K562 (cell line): ENCODE data around the gene GLYAT. TPM values are rescaled to one million over a fixed set of nuclear protein-coding genes. Genes with fewer than 3 reads are reported as not detected.

ENCODE experiments used
- ARID2 ChIP-seq: fragments of 450-650 bp; IDR thresholded peaks from 2 replicates; pipeline ENCODE4 v1.6.1; 2017; ENCODE audit warnings: antibody characterized with exemption, mild to moderate bottlenecking
- ATF4 ChIP-seq: fragments of 450-650 bp; formaldehyde crosslinking; IDR thresholded peaks from 2 replicates; pipeline ENCODE4 v1.4.0; 2022; ENCODE audit warnings: mild to moderate bottlenecking, moderate library complexity
- E2F5 ChIP-seq: sonication (generic); formaldehyde crosslinking; IDR thresholded peaks from 2 replicates; pipeline ENCODE4 v1.8.0; 2022; ENCODE audit warnings: mild to moderate bottlenecking, missing genetic modification reagents
- E2F6 ChIP-seq, 2 experiments: IDR thresholded peaks; 2 replicates each; pipeline ENCODE4 v1.6.1; 2011; ENCODE audit warnings: borderline replicate concordance in 1 of 2, control low read depth in 1 of 2, low read depth in 1 of 2, low read length in 1 of 2, mild to moderate bottlenecking in 1 of 2, mixed read lengths in 1 of 2, moderate library complexity in 1 of 2; ENCODE audit not compliant: insufficient read depth in 1 of 2, insufficient read length in 1 of 2, poor library complexity in 1 of 2, severe bottlenecking in 1 of 2; ENCODE audit errors: extremely low read depth in 1 of 2
- ERF ChIP-seq: fragments of 450-650 bp; formaldehyde crosslinking; IDR thresholded peaks from 2 replicates; pipeline ENCODE4 v1.4.0; 2020; ENCODE audit warnings: mild to moderate bottlenecking, mixed read lengths
- GATA2 ChIP-seq: sonication (generic); formaldehyde crosslinking; IDR thresholded peaks from 2 replicates; pipeline ENCODE4 v1.4.0; 2020; ENCODE audit warnings: mild to moderate bottlenecking, missing genetic modification reagents
- HDAC1 ChIP-seq, 2 experiments: fragments of 450-650 bp; IDR thresholded peaks; 2 replicates each; pipeline ENCODE4 v1.6.1; 2016 to 2017; ENCODE audit warnings: inconsistent platforms in 1 of 2, mild to moderate bottlenecking in 1 of 2, moderate library complexity in 1 of 2
- HMG20A ChIP-seq: fragments of 450-650 bp; formaldehyde crosslinking; conservative IDR thresholded peaks from 2 replicates; pipeline ENCODE4 v1.4.0; 2020; ENCODE audit warnings: mild to moderate bottlenecking, mixed read lengths
- HNRNPL ChIP-seq: fragments of 200-400 bp; formaldehyde crosslinking; IDR thresholded peaks from 2 replicates; pipeline ENCODE4 v1.6.1; 2017; ENCODE audit warnings: low read depth, mild to moderate bottlenecking, low read length
- KDM4B ChIP-seq, 2 experiments: fragments of 450-650 bp in 1 of 2; sonication (generic) in 1 of 2; IDR thresholded peaks; 2 replicates each; pipeline ENCODE4 v1.6.1; 2016 to 2017; ENCODE audit warnings: borderline replicate concordance in 2 of 2, antibody characterized with exemption in 1 of 2, low read depth in 1 of 2, mild to moderate bottlenecking in 1 of 2
- KLF16 ChIP-seq: IDR thresholded peaks from 2 replicates; pipeline ENCODE4 v1.6.1; 2016; ENCODE audit warnings: antibody characterized with exemption
- MED1 ChIP-seq: sonication (generic); formaldehyde crosslinking; IDR thresholded peaks from 2 replicates; pipeline ENCODE4 v1.8.1; 2023; ENCODE audit warnings: missing genetic modification reagents, borderline replicate concordance
- MEIS2 ChIP-seq: fragments of 450-650 bp; IDR thresholded peaks from 2 replicates; pipeline ENCODE4 v1.6.1; 2014; ENCODE audit warnings: mild to moderate bottlenecking; ENCODE audit not compliant: partially characterized antibody
- NUFIP1 ChIP-seq: fragments of 450-650 bp; IDR thresholded peaks from 2 replicates; pipeline ENCODE4 v1.6.1; 2018; ENCODE audit not compliant: partially characterized antibody
- PHF21A ChIP-seq: fragments of 450-650 bp; IDR thresholded peaks from 2 replicates; pipeline ENCODE4 v1.6.1; 2017; ENCODE audit warnings: low read depth, borderline replicate concordance
- PYGO2 ChIP-seq: fragments of 450-650 bp; IDR thresholded peaks from 2 replicates; pipeline ENCODE4 v1.6.1; 2016; ENCODE audit warnings: mild to moderate bottlenecking, missing genetic modification characterization, moderate library complexity, missing compliant biosample characterization
- SIN3A ChIP-seq, 2 experiments: fragments of 150-350 bp in 1 of 2; IDR thresholded peaks; 2 replicates each; pipeline ENCODE4 v1.6.1; 2011 to 2016; ENCODE audit warnings: borderline replicate concordance in 2 of 2, low read depth in 2 of 2, low read length in 2 of 2, mild to moderate bottlenecking in 2 of 2, moderate library complexity in 2 of 2; ENCODE audit not compliant: control insufficient read depth in 1 of 2
- TCF7L2 ChIP-seq: fragments of 150-350 bp; IDR thresholded peaks from 2 replicates; pipeline ENCODE4 v1.6.1; 2016; ENCODE audit warnings: low read depth, mild to moderate bottlenecking, low read length, moderate library complexity
- TCFL5 ChIP-seq: fragments of 250-450 bp; sonication (Bioruptor Pico); conservative IDR thresholded peaks from 2 replicates; pipeline ENCODE4 v1.6.1; 2021; ENCODE audit warnings: mild to moderate bottlenecking, moderate library complexity, matching md5 sums
- ZBTB17 ChIP-seq: fragments of 450-650 bp; formaldehyde crosslinking; IDR thresholded peaks from 2 replicates; pipeline ENCODE4 v1.4.0; 2020; ENCODE audit warnings: mild to moderate bottlenecking
- ZBTB2 ChIP-seq: fragments of 450-650 bp; IDR thresholded peaks from 2 replicates; pipeline ENCODE4 v1.6.1; 2016; ENCODE audit warnings: antibody characterized with exemption
- ZNF174 ChIP-seq: fragments of 250-450 bp; sonication (Bioruptor Pico); IDR thresholded peaks from 2 replicates; pipeline ENCODE4 v1.4.0; 2020; ENCODE audit warnings: mild to moderate bottlenecking
- ZNF57 ChIP-seq: fragments of 450-650 bp; formaldehyde crosslinking; IDR thresholded peaks from 2 replicates; pipeline ENCODE4 v1.4.0; 2020; ENCODE audit warnings: mild to moderate bottlenecking, moderate library complexity
- ZSCAN29 ChIP-seq: fragments of 450-650 bp; IDR thresholded peaks from 2 replicates; pipeline ENCODE4 v1.6.1; 2017
- polyA plus RNA-seq, 8 experiments: library from polyadenylated mRNA; depleted of rRNA in 4 of 8; stranded (reverse) in 5 of 8; unstranded in 3 of 8; fragments of >200 nt; fragmentation: Nextera tagmentation in 2 of 8; fragmentation: Illumina TruSeq in 1 of 8; extraction: Ambion mirVana in 2 of 8; extraction: Trizol in 1 of 8; gene quantifications; 2 replicates each; pipeline versions ENCODE4 v1.2.1 to v1.2.3, GENCODE V29; 2011 to 2014; ENCODE audit warnings: inconsistent platforms in 1 of 8, missing spikeins in 1 of 8
- total RNA-seq, 7 experiments: library from RNA; depleted of rRNA in 6 of 7; stranded (reverse); fragments of >200 nt in 6 of 7; fragmentation: Illumina TruSeq in 2 of 7; extraction: Trizol in 2 of 7; gene quantifications; 2 replicates each; pipeline versions ENCODE4 v1.2.1 to v1.2.3, GENCODE V29; 2011 to 2021; ENCODE audit warnings: low replicate concordance in 1 of 7
- TF ChIP-seq, protein P1 (sequence below): conservative IDR thresholded peaks from 2 replicates; pipeline ENCODE4 v1.6.1; 2011; ENCODE audit warnings: low read depth, mild to moderate bottlenecking, low read length; ENCODE audit not compliant: control insufficient read depth

GLYAT gene
- total and polyA plus RNA-seq, 9 of the 15 experiments (the other 6 are each of a cell fraction or from before 2014, with no cell fraction given), result not detected

DNA sequence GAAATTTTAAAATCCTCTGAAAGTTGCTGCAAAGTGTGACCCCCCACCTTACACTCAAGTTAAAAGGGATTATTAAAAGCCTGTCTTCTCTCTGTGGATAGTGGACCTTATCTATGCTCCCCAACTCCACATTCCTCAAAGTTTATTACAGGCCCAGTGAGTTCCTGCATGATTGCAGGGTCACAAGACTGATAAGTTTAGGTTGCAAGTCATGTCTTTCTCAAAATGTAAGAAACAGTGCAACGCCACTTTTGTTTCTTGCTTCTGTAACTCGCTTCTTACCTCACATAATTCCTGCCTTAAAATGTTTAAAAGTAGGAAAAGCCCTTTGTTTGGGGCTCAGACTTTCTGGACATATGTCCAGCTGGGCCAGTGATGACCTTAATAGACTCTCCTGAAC, 38.4 kb upstream of the GLYAT start (continued):
- TF ChIP-seq E2F6 (IDR thresholded peaks at IDR 0.05; ENCODE audit: borderline replicate concordance in 1 of 2, extremely low read depth in 1 of 2, insufficient read depth in 1 of 2, insufficient read length in 1 of 2, low read depth in 1 of 2, low read length in 1 of 2, poor library complexity in 1 of 2, severe bottlenecking in 1 of 2) (no peak), KLF16 (peak; percentile 65), HNRNPL (no peak), ZSCAN29 (no peak), NUFIP1 (no peak), GATA2 (no peak), ZNF174 (CRISPR knock-in tag) (no peak), HMG20A (CRISPR knock-in tag) (no peak), HDAC1 (IDR thresholded peaks at IDR 0.05) (0 out of 4 replicates have a peak, but pooled peaks of 1 of the 2 experiments have one; percentile 18), TCFL5 (no peak), PYGO2 (no peak), ARID2 (no peak), MED1 (CRISPR knock-in tag) (no peak), ZNF57 (CRISPR knock-in tag) (no peak), MEIS2 (peak; percentile 33), PHF21A (no peak), ZBTB17 (CRISPR knock-in tag) (no peak), ERF (CRISPR knock-in tag) (no peak), ZBTB2 (no peak), KDM4B (IDR thresholded peaks at IDR 0.05; ENCODE audit: borderline replicate concordance in 2 of 2, low read depth in 1 of 2) (no peak), ATF4 (CRISPR knock-in tag) (0 out of 2 replicates have a peak, but pooled peaks have one; percentile 41), TCF7L2 (no peak), SIN3A (IDR thresholded peaks at IDR 0.05; ENCODE audit: borderline replicate concordance in 2 of 2, control insufficient read depth in 1 of 2, low read depth in 2 of 2, low read length in 2 of 2) (no peak), E2F5 (CRISPR knock-in tag) (no peak)
- TF ChIP-seq, protein P1, sequence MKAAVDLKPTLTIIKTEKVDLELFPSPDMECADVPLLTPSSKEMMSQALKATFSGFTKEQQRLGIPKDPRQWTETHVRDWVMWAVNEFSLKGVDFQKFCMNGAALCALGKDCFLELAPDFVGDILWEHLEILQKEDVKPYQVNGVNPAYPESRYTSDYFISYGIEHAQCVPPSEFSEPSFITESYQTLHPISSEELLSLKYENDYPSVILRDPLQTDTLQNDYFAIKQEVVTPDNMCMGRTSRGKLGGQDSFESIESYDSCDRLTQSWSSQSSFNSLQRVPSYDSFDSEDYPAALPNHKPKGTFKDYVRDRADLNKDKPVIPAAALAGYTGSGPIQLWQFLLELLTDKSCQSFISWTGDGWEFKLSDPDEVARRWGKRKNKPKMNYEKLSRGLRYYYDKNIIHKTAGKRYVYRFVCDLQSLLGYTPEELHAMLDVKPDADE, result no peak
